ENCODE measurements around the gene PSME4.

DNA sequence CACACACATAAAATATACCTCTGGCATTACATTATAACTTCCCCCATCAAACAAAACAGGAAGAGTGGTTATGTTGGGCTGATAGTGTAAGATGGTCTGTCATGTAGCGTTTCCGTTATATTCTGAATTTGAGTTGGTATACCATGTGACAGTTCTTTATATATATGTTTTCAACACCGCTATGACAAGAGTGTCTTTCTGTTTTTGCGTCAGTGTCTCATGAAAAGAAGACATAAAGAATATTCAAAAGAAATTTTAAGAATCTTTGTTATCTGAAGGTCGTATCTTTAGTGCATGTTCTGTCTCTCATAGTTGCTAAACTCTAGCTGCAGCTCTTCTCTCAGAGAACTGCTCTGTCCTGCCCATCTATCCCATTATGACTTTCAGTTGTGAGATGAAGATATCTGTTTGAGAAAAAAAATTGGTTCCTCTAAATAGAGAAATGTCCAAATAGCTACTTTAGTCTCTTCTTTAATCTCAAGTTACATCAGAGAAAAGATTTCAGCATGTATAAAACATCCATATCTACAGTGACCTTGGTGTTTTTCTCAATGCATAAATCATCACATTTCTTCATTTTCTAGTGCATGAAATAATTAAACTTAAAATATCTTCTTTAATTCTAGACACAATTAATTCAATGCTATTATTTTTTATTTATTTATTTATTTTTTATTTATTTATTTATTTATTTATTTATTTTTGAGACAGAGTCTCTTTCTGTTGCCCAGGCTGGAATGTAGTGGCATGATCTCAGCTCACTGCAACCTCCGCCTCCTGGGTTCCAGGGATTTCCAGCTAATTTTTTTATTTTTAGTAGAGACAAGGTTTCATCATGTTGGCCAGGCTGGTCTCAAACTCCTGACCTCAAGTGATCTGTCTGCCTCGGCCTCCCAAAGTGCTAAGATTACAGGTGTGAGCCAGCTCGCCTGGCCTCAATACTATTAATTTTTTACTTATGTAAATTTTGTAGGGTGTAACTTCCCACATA, 24.3 kb upstream of the PSME4 start:
- TF ChIP-seq, protein P1, sequence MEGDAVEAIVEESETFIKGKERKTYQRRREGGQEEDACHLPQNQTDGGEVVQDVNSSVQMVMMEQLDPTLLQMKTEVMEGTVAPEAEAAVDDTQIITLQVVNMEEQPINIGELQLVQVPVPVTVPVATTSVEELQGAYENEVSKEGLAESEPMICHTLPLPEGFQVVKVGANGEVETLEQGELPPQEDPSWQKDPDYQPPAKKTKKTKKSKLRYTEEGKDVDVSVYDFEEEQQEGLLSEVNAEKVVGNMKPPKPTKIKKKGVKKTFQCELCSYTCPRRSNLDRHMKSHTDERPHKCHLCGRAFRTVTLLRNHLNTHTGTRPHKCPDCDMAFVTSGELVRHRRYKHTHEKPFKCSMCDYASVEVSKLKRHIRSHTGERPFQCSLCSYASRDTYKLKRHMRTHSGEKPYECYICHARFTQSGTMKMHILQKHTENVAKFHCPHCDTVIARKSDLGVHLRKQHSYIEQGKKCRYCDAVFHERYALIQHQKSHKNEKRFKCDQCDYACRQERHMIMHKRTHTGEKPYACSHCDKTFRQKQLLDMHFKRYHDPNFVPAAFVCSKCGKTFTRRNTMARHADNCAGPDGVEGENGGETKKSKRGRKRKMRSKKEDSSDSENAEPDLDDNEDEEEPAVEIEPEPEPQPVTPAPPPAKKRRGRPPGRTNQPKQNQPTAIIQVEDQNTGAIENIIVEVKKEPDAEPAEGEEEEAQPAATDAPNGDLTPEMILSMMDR (IDR thresholded peaks at IDR 0.05 in 8 of 11, conservative IDR thresholded peaks at IDR 0.05 in 3 of 11), result no peak
- TF ChIP-seq POLR2A (IDR thresholded peaks at IDR 0.05) (no peak), POLR2AphosphoS5 (IDR thresholded peaks at IDR 0.05) (no peak)

All from spleen (tissue), 7 donors.